ENCODE data around the gene FAM168A. TPM values are rescaled to one million over a fixed set of nuclear protein-coding genes. Genes with fewer than 3 reads are reported as not detected.

FAM168A gene
- total RNA-seq, 4 donors from 2014 or later = 22.2 to 35.7 (median 30.4) TPM

DNA sequence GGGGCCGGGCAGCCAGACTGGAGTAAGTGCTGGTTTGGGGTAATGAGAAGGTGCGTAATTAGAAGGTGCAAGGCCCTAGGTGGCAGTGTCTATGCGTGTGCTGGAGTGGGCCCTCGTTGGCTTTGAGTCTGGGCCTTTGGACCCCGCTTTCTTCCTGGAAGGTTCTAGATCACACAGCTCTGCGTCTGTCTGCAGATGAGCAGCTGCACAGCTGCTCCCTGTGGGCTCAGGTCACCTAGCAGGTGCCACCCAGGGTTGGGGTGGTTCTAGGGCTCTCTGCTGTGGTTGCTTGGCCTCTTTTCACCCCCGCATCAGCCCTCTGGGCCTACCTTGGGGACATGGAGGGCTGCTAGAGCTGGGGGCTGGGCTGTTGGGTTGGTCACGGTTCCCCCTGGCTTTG lies 211.4 kb downstream of the FAM168A start:
- Histone ChIP-seq H3K9me3 (no peaks in the 10 kb centered on the region), H3K36me3 (no peaks in the 10 kb centered on the region), H3K4me3 (no peak overlapping the region), H3K27ac (peak overlapping the region; percentile 2 to 99 (median 56)), H3K27me3 (no peaks in the 10 kb centered on the region), H3K4me1 (peaks cover 0 to 68% (median 48%) of the 10 kb centered on the region in 4 donors)
- TF ChIP-seq POLR2A (IDR thresholded peaks at IDR 0.05) = no peak
- TF ChIP-seq, protein P1, sequence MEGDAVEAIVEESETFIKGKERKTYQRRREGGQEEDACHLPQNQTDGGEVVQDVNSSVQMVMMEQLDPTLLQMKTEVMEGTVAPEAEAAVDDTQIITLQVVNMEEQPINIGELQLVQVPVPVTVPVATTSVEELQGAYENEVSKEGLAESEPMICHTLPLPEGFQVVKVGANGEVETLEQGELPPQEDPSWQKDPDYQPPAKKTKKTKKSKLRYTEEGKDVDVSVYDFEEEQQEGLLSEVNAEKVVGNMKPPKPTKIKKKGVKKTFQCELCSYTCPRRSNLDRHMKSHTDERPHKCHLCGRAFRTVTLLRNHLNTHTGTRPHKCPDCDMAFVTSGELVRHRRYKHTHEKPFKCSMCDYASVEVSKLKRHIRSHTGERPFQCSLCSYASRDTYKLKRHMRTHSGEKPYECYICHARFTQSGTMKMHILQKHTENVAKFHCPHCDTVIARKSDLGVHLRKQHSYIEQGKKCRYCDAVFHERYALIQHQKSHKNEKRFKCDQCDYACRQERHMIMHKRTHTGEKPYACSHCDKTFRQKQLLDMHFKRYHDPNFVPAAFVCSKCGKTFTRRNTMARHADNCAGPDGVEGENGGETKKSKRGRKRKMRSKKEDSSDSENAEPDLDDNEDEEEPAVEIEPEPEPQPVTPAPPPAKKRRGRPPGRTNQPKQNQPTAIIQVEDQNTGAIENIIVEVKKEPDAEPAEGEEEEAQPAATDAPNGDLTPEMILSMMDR (IDR thresholded peaks at IDR 0.05) = no peak
- no peak for DNase-seq

DNA sequence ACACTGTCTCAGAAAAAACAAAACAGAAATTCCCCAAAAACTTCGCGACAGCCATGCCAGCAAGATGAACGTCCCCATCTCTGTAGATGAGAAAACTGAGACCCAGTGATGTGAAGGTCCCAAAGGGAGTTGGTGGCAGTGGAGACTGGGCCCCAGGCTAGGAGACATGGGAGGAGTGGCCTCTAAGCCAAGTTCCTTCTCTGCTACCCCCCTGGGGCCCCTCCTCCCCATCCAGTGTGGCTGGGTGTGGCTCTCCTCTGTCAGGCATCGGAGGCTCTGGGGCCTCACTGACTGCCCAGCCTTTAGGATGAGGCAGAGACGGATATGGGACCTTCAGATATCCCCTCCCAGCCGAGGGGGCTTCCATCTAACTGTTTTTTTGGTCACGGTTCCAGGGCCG lies 211.9 kb downstream of the FAM168A start:
- Histone ChIP-seq H3K27ac (peak overlapping the region; percentile 54 to 99 (median 69)), H3K36me3 (no peaks in the 10 kb centered on the region), H3K27me3 (no peaks in the 10 kb centered on the region), H3K4me1 (peaks cover 0 to 73% (median 51%) of the 10 kb centered on the region in 4 donors), H3K9me3 (no peaks in the 10 kb centered on the region), H3K4me3 (no peak overlapping the region)
- DNase-seq = peak in 2 of 3 donors; percentile 73 to 75
- no peak for TF ChIP-seq POLR2A (IDR thresholded peaks at IDR 0.05)
- TF ChIP-seq, protein P1 (IDR thresholded peaks at IDR 0.05) = no peak

DNA sequence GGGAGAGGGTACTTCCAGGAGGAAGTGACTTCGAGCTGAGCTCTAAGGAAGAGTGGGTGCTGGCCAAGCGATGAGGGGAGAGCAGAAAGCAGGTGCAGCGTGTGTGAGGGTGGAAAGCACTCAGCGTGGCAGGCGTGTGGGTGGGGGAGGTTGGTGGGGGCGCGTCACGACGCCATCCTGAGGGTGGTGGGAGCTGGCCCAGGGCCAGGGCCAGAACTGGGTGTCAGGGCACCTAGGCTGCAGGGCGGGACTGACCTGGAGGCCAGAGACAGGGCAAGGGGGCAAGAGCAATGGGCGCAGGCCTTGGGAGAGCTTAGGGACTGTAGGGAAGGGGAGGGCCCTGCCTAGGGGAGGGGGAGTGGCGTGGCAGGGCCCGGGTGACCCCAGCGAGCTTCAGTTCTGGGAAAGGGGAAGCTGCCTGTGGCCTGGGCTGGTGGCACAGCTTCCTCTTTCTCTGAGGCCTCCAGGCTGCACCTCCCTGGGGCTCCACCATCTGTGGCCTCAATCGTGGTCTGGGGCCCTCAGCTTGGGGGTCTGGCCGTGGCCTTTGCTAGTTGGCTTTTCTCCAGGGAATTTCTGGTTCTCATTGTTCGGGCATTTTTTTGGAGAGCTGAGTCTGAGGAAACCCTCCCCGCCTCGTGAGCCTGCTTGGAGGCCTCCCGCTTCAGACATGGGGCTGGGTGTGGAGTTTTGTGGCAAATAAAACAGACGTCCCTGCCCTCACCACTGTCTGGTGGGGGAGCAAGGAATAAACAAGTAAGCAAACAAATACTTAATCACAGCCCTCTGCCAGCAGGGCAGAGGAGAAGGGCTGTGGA lies 212.8 kb downstream of the FAM168A start:
- Histone ChIP-seq H3K4me1 (peaks cover 0 to 81% (median 52%) of the 10 kb centered on the region in 4 donors), H3K36me3 (no peaks in the 10 kb centered on the region), H3K27me3 (no peaks in the 10 kb centered on the region), H3K27ac (peak overlapping the region; percentile 54 to 99 (median 69)), H3K9me3 (no peaks in the 10 kb centered on the region), H3K4me3 (peak overlapping the region in 1 of 4 donors; percentile 15)
- TF ChIP-seq, protein P1 (IDR thresholded peaks at IDR 0.05) = no peak
- no peak for TF ChIP-seq POLR2A (IDR thresholded peaks at IDR 0.05)
- DNase-seq = peak in 2 of 3 donors; percentile 88 to 91

DNA sequence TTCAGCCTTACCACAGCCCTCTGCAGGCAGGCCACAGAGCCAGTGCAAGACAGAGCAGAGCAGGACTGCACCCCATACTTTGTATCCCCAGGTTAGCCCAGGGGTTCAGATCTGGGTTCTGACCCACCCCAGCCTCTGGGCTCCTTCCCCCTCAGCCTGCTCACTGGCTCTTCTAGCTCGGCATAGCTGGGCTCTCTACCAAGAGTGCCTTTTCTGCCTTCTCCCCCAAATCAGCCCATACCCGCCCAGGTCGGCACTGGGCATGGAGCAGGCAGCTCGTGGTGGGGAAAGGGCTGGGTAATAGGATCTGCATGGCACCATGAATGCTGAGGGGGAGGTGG lies 213.4 kb downstream of the FAM168A start:
- peak overlapping the region; percentile 54 to 99 (median 69) for H3K27ac ChIP-seq
- H3K27me3 ChIP-seq = no peaks in the 10 kb centered on the region
- no peaks in the 10 kb centered on the region for H3K9me3 ChIP-seq
- H3K4me3 ChIP-seq = peak overlapping the region in 1 of 4 donors; percentile 15
- no peak for DNase-seq
- TF ChIP-seq POLR2A (IDR thresholded peaks at IDR 0.05) = no peak
- TF ChIP-seq, protein P1 (IDR thresholded peaks at IDR 0.05) = no peak
- H3K36me3 ChIP-seq = no peaks in the 10 kb centered on the region
- peaks cover 0 to 87% (median 55%) of the 10 kb centered on the region in 4 donors for H3K4me1 ChIP-seq

DNA sequence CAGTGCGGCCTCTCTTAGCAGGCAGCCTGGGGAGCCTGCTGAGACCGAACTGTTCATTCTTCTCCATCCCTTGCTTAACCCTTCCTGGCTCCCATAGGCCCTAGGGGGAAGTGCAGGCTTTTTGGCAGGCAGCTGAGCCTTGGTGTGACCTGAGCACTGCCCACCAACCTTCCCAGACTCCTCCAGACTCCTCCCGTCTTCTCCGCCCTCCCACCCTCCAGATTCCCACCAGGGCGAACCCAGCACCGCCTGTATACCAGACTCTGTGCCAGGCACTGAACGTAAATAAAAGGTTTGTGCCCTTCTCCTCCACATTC lies 213.8 kb downstream of the FAM168A start:
- Histone ChIP-seq H3K27me3 (no peaks in the 10 kb centered on the region), H3K9me3 (no peaks in the 10 kb centered on the region), H3K4me3 (no peak overlapping the region), H3K36me3 (no peaks in the 10 kb centered on the region), H3K27ac (peak overlapping the region in 3 of 4 donors; percentile 54 to 99 (median 78)), H3K4me1 (peaks cover 0 to 87% (median 56%) of the 10 kb centered on the region in 4 donors)
- no peak for DNase-seq
- TF ChIP-seq, protein P1 (IDR thresholded peaks at IDR 0.05) = no peak
- no peak for TF ChIP-seq POLR2A (IDR thresholded peaks at IDR 0.05)

All from Peyer's patch (tissue), 4 donors.